GM21526 (cell line): ENCODE data around the gene DDX54.

Experiments
- ATAC-seq: cut with Tn5 transposase; IDR thresholded peaks from one replicate; pipeline ENCODE4 v1.9.1; 2021; ENCODE audit warnings: moderate library complexity; ENCODE audit not compliant: unreplicated experiment, low FRiP score

The DDX54 gene

DNA sequence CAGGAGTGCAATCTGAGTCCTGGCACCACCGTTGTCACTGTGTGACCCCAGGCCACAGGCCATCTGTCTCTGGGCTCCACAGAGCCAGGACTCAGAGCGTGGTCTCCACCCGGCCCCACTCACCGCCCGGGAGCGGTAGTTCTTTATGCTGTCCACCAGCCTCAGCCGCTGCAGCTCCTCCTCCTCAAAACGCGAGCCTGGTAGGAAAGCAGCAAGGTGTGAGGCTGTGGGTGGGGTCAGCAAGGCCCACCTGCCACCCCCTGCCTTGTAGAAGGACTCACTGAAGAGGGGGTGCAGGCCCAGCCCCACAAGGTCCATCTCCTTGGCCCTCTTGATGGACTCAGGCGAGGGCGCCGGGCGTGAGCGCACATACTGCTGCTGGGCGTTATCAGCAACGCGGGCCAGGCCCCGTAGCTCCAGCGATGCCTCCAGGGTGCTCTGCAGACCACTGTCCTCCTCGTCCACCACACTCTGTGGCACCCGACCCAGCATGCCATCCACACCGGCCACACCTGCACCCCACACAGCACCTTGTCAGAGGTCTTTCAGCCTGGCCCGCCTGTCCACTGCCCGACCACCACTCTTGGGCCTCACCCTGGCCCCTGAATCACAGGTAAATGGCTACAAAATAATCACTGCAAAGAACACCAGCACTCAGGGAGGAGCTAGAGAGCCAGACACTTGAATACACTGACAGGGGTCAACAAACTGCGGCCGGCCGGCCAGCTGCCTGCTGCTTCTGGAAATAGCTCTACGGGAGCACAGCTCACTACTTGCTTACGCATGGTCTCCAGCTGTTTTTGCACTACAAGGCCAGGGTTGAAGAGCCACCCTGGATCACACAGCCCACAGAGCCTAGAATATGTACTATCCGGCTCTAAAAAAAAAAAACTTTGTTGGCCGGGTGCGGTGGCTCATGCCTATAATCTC, 19.5 kb downstream of the DDX54 start:
- ATAC-seq: no peak

DNA sequence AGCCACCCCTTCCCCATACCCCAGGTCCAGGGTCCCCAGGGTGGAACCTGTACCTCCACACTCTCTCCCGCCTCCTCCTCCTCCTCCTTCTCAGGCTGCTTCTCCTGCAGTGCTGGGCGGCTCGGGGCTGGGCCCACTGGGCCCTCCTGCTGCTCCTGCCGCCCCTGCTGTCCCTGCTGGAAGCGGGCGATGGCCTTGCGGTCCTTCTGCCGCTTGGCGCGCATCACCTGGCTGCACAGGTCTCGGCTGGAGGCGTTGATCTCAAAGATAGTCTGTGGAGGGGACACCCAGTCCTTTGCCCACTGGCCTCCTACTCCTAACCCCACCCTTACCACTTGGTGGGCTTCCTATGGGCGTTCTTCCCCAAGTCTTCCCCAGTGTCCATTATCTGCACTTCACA, 21.3 kb downstream of the DDX54 start:
- ATAC-seq: no peak

DNA sequence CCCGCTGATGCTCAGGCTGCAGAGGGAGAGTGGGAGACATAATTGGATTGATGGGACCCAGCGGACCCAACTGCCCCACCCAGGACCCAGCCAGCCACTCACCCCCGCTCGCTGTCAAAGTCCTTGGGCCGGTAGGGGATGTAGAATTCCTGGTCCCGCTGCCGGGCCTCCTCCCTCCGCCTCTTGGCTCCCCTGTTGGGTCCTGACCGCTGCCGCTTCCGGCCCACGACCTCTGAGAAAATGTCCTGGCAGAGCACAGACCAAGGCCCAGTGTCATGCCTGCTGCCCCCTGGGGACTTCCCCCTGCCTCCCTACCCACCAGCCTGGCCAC, 22.3 kb downstream of the DDX54 start:
- ATAC-seq: no peak

DNA sequence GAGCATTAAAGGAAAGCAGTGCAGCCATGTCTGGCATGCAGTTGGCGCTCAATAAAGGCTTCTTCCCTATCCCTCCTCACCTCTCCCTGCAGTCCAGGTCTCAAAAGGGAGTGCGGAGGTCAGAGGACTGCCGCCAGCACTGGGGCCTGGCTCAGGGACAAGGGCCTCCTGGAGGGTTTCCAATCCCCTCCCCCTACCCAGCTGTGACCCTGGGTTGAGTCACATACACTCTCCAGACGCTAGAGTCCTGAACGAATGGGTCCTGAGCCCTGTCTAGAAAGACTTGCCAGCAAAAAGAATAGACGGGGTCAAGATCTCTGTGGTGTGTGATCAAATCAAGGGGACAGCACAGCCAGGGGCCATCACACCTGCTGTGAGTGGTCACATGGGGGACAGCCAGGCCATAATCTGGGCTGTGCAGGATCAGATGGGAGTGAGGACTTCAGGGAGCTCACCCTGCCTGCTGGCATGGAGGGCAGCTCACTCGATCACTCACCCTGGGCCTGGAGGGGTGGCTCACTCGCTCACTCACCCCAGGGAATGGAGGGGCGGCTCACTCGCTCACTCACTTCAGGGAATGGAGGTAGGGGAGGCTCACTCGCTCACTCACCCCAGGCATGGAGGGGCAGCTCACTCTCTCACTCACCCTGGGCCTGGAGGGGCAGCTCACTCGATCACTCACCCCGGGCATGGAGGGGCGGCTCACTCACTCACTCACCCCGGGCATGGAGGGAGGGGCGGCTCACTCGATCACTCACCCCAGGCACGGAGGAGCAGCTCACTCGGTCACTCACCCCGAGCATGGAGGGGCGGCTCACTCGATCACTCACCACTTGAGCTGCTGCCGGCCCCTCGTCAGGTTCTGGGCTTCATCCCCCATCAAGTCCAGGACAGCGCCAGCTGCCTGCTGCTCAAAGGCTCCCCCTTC, 22.9 kb downstream of the DDX54 start:
- no peak for ATAC-seq

DNA sequence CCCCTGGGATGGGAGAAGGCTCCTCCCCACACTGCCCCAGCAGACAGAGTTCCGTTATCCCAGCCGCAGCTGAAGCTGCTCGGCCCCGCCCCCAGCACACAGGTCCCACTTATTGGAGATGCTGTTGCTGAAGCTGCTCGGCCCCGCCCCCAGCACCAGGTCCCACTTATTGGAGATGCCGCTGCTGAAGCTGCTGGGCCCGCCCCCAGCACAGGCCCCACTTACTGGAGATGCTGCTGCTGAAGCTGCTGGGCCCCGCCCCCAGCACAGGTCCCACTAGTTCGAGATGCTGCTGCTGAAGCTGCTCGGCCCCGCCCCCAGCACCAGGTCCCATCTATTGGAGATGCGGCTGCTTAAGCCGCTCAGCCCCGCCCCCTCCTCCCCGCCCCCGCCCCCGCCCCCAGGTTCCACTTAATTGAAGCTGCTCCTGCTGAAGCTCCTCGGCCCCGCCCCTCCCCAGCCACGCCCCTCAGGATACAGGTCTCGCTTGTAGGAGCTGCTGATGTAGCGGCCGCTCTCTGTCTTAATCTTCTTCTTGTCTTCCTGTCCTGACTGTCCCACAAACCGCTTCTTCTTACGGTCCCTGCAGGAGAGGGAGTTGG, 23.8 kb downstream of the DDX54 start:
- ATAC-seq: no peak

DNA sequence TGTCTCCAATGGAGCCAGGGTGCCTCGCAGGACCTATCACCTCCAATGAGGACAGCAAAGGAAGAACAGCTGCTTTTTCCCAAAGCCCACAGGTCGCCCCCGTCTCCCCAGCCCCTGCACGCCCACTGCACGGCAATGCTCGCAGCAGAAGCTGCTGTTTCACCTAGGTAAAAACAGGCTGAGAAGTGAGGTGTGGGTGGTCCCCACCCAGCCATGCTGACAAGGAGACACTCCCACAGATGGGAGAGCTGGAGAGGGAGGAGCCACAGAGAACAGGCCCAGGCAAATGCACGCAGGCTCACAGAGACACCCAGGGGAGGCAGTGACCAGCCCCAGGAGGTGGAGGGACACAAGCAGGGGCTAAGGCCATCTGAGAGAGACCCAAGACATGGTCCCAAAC, 25.3 kb downstream of the DDX54 start:
- ATAC-seq: no peak

DNA sequence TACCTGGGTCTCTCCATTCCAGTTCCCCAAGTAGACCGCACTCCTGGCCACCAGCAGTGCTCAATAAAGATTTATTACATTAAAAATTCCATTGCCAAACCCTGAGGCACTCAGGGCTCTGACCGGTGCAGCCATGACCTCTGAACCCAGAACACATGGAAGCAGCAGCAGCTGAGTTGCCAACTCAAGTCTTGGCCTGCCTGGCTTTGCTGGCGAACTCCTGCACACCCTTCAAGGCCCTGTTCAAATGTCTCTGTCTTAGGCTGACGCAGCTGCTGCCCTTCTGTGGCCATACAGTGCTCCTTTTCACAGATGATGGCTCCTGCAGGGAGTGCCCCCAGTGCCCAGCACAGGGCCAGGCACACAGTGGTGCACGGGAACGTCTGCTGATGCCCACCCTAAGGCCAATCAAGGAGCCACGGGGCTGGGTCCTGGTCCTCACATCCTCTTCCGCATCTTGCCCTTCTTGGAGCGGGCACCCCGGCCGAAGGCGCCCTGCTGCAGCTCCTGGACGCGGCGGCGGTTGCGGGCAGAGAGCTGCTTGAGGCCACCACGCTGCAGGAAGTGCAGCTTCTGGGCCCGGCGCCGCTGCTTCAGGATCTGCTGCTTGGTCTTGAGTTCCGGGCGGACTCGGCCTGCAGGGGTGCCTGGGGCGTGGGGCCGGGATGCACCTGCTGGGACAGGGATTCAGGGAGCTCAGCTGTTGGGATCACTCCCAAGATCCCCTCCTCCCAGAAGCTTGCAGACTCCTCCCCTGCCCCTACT, 26.7 kb downstream of the DDX54 start:
- ATAC-seq: no peak

DNA sequence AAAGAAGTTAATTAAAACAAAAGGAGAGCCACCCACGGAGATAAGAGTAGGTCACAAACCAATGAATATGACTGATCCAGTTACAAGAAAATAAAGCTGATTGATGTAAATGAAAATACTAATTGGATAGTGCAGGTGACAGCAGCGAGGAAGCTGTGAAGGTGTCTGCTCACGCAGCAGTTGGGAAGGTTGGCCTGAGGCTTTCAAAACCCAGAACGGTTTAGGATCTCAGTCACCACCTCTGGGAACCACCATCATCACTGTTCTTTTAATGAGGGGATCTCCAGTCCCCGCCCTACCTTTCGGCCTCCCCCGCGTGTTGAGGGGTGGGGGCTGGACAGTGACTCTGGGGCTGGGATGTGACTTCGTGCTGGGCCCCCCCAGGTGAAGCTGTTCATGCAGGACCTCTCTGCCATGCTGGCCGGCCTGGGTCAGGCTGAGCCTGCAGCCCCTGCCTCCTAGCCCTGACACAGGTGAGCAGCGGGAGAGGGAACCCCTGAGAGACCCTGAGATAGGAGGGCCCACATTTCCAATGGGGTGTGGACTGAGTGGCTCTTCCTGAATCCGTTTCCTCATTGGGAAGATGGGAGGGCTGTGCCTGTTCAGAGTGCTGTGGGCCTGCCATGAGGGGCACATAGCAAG, 27.9 kb downstream of the DDX54 start:
- no peak for ATAC-seq

DNA sequence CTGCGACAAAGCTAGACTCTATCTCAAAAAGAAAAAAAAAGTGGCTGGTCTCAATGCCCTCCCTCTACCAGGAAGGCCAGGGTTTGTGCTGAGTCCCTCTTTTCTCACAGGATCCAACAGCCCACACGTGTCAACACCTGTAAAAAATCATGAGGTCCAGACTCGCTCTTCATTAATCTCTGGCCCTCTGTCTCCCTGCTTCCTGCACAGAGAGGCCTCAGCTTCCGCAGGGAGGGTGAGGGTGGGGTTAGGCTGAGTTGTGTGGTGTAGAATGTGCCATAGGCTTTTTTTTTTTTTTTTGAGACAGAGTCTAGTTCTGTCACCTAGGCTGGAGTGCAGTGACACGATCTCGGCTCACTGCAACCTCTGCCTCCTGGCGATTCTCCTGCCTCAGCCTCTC, 29.6 kb downstream of the DDX54 start:
- no peak for ATAC-seq

DNA sequence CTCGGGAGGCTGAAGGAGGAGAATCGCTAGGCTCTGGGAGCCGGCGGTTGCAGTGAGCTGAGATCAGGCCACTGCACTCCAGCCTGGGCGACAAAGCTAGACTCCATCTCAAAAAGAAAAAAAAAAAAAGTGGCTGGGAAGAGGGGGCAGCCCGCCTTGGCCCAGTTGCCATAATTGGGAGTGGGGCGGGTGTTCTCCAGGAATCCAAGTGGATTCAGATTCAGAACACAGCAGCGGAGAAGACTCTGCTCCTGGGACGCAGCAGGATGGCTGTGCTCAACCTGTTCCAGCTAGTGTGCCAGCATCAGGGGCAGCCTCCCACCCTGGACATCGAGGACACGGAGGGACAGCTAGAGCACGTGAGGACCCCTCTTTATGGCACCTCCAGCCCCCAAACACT, 30.2 kb downstream of the DDX54 start:
- no peak for ATAC-seq

DNA sequence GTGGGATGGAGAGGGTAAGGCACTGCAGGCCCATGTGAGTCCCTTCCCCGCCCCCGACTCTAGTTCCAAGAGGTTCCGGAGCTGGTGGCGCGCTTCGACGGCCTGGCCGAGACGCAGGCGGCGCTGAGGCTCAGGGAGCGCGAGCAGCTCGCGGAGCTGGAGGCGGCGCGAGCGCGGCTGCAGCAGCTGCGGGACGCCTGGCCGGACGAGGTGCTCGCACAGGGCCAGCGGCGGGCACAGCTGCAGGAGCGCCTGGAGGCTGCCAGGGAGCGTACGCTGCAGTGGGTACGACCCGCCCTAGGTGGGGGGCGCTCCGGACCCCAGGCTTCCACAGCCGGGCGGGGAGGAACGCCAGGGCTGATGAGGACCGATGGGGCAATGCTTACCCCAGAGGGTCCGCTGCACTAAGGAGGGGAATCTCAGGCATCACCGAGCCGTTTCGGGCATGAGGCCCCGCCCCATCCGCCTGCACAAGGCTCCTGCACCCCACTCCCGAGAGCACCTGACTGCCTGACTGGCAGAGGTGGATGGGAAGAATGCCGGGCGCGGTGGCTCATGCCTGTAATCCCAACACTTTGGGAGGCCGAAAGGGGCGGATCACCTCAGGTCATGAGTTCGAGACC, 30.8 kb downstream of the DDX54 start:
- ATAC-seq: no peak

DNA sequence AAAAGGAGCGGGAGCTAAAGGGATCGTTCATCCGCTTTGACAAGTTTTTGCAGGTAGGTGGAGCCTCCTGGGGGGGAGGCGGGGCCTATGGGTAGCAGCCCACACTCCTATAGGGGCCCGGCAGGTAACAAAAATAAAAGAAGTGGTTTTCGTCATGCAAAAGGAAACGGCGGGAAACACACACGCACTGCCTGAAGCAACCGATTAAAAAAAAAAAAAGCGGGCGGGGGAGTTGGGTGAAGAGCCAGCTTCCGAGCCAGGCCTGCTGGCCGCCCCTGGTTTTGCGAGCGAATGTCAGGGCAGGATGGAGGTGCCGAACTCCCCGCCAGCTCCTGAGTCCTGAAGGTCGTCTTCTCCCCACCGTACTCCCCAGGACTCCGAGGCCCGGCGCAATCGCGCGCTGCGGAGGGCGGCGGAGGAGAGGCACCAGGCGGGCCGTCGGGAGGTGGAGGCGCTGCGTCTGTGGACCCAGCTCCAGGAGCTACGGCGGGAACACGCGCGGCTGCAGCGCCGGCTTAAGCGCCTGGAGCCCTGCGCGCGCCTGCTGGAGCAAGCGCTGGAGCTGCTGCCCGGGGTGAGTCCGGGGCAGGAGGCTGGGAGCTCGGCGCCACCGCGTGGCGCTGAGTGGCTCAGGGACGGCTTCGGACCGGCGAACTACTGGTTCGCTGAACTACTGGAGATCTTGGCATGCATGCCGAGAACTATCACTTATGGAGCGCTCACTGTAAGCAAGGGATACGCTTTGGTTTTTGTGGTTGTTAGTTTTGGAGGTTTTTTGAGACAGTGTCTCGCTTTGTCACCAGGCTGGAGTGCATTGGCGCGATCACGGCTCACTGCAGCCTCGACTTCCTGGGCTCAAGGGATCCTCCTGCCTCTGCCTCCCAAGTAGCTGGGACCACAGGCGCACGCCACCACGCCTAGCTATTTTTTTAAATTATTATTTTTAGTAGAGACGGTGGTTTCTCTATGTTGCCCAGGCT, 32.2 kb downstream of the DDX54 start:
- no peak for ATAC-seq

DNA sequence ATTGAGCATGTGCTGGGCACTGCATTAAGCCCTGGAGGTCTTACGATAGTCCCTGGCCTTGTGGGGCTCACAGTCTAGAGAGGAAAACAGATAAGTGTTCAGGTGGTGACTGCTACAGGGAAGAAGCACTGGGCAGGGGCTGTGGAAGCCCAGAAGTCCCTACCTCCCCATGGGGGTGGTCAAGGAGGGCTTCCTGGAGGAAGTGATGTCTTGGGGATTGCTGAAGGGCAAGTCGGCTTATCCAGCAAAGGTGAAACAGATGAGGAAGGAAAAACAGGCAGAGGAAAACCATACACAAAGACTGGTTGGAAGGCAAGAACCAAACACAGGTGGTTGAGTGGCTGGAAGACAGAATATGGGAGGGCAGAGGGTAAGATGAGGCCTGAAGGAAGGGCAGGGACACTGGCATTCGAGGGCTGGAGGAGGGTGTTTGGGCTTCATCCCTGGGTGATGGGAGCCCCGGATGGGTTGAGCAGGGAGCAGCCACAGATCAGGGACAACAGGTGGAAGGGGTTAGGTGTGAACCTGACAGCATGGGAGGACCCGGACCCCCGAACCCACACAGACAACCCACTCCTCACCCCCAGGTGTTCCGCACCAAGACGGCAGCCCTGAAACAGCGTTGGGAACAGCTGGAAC, 33.0 kb downstream of the DDX54 start:
- ATAC-seq: no peak

DNA sequence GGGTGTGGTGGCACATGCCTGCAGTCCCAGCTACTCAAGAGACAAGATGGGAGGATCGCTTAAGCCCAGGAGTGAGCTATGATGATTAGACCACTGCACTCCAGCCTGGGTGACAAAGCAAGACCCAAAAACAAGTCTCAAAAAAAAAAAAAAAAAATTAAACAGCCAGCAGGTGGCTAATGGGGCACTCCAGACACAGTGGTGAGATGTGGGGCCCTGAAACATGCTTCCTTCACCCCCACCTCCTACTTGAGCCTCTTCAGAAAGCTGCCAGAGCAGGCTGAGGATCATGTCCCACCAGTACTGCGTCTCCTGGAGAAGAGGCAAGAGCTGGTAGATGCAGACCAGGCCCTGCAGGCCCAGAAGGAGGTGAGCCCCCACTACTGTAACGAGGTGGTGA, 33.6 kb downstream of the DDX54 start:
- no peak for ATAC-seq

DNA sequence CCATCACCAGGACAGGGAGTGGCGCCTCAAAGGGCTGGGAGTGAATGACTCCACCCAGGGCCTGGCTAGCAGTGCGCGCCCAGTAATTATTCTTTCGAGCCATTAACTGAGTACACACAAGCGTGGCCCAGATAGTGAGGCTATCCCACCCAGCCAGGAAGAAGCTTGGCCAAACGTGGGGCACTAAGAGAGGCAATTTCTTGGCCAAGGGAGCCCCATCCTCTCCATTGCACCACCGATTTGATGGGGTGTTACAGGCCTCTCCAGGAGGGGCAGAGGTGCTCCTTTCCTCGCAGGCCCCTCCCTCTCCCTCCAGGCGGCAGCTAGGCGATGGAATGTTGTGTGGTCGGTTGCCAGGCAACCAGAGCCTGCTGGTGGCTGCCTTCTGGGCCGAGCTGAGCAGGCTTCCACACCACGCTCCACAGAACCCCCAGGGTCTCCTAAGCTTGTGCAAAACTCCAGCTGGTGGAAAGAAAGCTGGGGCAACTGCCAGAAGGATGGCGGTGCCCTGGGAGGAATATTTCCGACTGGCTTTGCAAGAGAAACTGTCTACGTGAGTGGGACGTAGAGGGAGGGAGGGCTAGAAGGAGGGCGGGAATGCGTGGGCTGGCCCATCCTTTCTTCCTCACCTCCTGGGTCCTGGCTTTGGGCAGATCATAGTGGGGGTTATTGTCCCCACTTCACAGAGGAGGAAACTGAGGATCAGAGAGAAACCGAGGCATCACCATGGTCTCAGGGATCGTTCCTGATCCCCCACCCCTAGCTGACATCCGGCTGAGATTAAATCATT, 35.7 kb downstream of the DDX54 start, which contains the start of gene CFAP73:
Gene CFAP73, plus strand, starts transcription at position 364 of the 790 bp plus-strand sequence. Its CDS starts 134 bp downstream, at position 498.
- no peak for ATAC-seq

DNA sequence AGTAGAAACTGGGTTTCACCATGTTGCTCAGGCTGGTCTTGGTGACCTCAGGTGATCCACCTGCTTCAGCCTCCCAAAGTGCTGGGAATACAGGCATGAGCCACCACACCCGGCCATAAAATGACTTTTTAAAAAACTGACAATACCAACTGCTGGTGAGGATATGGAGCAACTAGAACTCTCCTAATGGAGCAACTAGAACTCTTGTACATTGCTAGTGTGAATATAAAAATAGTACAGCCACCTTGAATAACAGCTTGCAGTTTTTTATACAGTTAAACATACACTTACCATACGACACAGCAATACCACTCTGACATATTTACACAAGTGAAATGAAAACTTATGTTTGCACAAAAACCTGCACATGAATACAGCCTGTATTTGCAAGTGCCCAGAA, 38.3 kb downstream of the DDX54 start:
- no peak for ATAC-seq
